Neural crest cell (in vitro differentiated cells): Measurements from ENCODE around the gene CLDN18. TPM values are rescaled to one million over a fixed set of nuclear protein-coding genes. Genes with fewer than 3 reads are reported as not detected.

Source experiments
- DNase-seq: peaks from one replicate; pipeline ENCODE4 v3.0.0; 2021; ENCODE audit warnings: low read depth, mixed read lengths, low spot score
- H3K27ac Mint-ChIP-seq: one replicate; pipeline ENCODE4 v1.8.0; 2021; ENCODE audit warnings: mild to moderate bottlenecking, mixed read lengths; ENCODE audit not compliant: unreplicated experiment
- H3K27me3 Mint-ChIP-seq: 2 replicates; pipeline ENCODE4 v1.8.0; 2021; ENCODE audit warnings: low read depth, mild to moderate bottlenecking, mixed read lengths
- H3K36me3 Mint-ChIP-seq: 2 replicates; pipeline ENCODE4 v1.8.0; 2021; ENCODE audit warnings: low read depth, mild to moderate bottlenecking, mixed read lengths
- H3K4me1 Mint-ChIP-seq: 2 replicates; pipeline ENCODE4 v1.8.0; 2021; ENCODE audit warnings: mixed read lengths
- H3K4me3 Mint-ChIP-seq: one replicate; pipeline ENCODE4 v1.8.0; 2021; ENCODE audit warnings: mild to moderate bottlenecking, mixed read lengths
- H3K9me3 Mint-ChIP-seq: 2 replicates; pipeline ENCODE4 v1.8.0; 2021; ENCODE audit warnings: mixed read lengths
- total RNA-seq: library from RNA; stranded (reverse); gene quantifications from 2 replicates; pipeline ENCODE4 v1.2.1, GENCODE V29; 2021
- TF ChIP-seq, protein P1 (sequence below): fragments of 200-600 bp; sonication (generic); conservative IDR thresholded peaks from 2 replicates; pipeline ENCODE4 v1.5.0; 2021; ENCODE audit warnings: antibody characterized with exemption, mild to moderate bottlenecking

Gene CLDN18
- total RNA-seq, 1 donor from 2014 or later = not detected

GRCh38 chr3:138025553-138025952, 15.6 kb downstream of the CLDN18 start:
- H3K4me3 Mint-ChIP-seq = no peak overlapping the region
- no peaks in the 10 kb centered on the region for H3K27me3 Mint-ChIP-seq
- H3K36me3 Mint-ChIP-seq = peaks cover 5% of the 10 kb centered on the region
- no peaks in the 10 kb centered on the region for H3K4me1 Mint-ChIP-seq
- TF ChIP-seq, protein P1, sequence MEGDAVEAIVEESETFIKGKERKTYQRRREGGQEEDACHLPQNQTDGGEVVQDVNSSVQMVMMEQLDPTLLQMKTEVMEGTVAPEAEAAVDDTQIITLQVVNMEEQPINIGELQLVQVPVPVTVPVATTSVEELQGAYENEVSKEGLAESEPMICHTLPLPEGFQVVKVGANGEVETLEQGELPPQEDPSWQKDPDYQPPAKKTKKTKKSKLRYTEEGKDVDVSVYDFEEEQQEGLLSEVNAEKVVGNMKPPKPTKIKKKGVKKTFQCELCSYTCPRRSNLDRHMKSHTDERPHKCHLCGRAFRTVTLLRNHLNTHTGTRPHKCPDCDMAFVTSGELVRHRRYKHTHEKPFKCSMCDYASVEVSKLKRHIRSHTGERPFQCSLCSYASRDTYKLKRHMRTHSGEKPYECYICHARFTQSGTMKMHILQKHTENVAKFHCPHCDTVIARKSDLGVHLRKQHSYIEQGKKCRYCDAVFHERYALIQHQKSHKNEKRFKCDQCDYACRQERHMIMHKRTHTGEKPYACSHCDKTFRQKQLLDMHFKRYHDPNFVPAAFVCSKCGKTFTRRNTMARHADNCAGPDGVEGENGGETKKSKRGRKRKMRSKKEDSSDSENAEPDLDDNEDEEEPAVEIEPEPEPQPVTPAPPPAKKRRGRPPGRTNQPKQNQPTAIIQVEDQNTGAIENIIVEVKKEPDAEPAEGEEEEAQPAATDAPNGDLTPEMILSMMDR = no peak
- no peaks in the 10 kb centered on the region for H3K9me3 Mint-ChIP-seq
- DNase-seq = no peak
- no peak overlapping the region for H3K27ac Mint-ChIP-seq

DNA sequence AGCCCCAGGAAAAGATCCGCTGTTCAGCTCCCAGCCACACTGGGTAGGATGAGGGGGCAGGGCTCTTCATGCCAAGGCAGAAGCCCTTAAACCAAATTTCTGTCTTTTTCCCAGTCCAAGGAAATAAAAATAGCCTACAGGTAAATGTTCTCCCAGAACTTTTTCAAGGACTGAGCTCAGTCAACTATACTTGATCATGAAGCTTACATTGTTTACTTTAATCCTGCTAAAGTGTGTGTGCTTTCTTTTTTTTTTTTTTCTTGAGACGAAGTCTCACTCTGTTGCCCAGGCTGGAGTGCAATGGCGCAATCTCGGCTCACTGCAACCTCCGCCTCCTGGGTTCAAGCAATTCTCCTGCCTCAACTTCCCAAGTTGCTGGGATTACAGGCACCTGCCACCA, 17.9 kb downstream of the CLDN18 start:
- Mint-ChIP-seq H3K4me3 (no peak overlapping the region), H3K9me3 (no peaks in the 10 kb centered on the region), H3K4me1 (no peaks in the 10 kb centered on the region), H3K27ac (no peak overlapping the region), H3K36me3 (peaks cover 8% of the 10 kb centered on the region), H3K27me3 (no peaks in the 10 kb centered on the region)
- no peak for DNase-seq
- TF ChIP-seq, protein P1 = no peak

DNA sequence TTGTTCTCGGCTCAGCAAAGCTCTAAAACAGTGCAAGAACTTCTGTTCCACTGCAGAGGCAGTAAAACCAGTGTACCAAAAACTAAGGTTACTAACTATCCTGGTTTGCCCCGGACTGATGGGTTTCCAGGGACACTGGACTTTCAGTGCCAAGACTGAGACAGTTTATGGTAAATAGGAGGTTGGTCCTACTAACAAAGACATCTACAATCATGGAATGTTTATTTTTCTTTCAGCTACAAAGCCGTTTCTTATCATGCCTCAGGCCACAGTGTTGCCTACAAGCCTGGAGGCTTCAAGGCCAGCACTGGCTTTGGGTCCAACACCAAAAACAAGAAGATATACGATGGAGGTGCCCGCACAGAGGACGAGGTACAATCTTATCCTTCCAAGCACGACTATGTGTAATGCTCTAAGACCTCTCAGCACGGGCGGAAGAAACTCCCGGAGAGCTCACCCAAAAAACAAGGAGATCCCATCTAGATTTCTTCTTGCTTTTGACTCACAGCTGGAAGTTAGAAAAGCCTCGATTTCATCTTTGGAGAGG, 20.8 kb downstream of the CLDN18 start:
- Mint-ChIP-seq H3K27ac (no peak overlapping the region), H3K27me3 (no peaks in the 10 kb centered on the region)

DNA sequence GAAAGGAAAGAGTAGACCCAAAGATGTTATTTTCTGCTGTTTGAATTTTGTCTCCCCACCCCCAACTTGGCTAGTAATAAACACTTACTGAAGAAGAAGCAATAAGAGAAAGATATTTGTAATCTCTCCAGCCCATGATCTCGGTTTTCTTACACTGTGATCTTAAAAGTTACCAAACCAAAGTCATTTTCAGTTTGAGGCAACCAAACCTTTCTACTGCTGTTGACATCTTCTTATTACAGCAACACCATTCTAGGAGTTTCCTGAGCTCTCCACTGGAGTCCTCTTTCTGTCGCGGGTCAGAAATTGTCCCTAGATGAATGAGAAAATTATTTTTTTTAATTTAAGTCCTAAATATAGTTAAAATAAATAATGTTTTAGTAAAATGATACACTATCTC, 21.6 kb downstream of the CLDN18 start:
- DNase-seq = no peak
- Mint-ChIP-seq H3K4me1 (no peaks in the 10 kb centered on the region), H3K4me3 (no peak overlapping the region), H3K36me3 (peaks cover 6% of the 10 kb centered on the region), H3K9me3 (no peaks in the 10 kb centered on the region), H3K27ac (no peak overlapping the region), H3K27me3 (no peaks in the 10 kb centered on the region)
- TF ChIP-seq, protein P1 = no peak

More for the DNA sequence above, 20.8 kb downstream of the CLDN18 start:
- DNase-seq = no peak
- H3K4me3 Mint-ChIP-seq = no peak overlapping the region
- peaks cover 6% of the 10 kb centered on the region for H3K36me3 Mint-ChIP-seq
- no peaks in the 10 kb centered on the region for H3K4me1 Mint-ChIP-seq
- TF ChIP-seq, protein P1 = no peak
- H3K9me3 Mint-ChIP-seq = no peaks in the 10 kb centered on the region

- Mint-ChIP-seq H3K36me3 (peaks cover 4% of the 10 kb centered on the region), H3K27ac (no peak overlapping the region), H3K4me1 (no peaks in the 10 kb centered on the region), H3K27me3 (no peaks in the 10 kb centered on the region), H3K9me3 (no peaks in the 10 kb centered on the region), H3K4me3 (no peak overlapping the region)
- no peak for DNase-seq
- TF ChIP-seq, protein P1 = no peak
Observed at GRCh38 chr3:138032567-138032966, 22.6 kb downstream of the CLDN18 start.
